ENCODE measurements around the gene MAGEB17. TPM values are rescaled to one million over a fixed set of nuclear protein-coding genes. Genes with fewer than 3 reads are reported as not detected.
A peak's percentile ranks its signal among the peaks of the same experiment; 100 is the strongest.

MAGEB17 gene
- total and polyA plus RNA-seq, 2 experiments from 2014 or later, result 0.14 to 0.42 TPM

DNA sequence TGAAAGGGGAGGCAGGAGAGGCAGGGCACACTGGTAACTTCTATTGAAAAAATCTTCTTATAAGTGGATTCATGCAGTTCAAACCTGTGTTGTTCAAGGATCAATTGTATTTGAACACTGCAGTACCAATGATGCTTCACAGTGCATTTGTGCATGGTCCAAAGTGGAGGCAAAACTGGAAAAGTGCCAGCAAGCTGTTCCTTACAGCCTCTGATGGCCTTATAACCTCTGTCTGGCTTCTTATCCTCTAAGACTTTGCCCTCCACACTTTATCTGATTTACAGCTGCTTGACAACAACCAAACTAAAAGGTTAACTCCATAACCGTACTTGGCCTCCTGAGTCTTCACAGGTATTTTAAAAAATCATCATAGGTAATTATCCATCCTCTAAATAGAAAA, 40.4 kb downstream of the MAGEB17 start:
- Histone ChIP-seq H3K27me3 (ENCODE audit: insufficient read depth) (no peaks in the 10 kb centered on the region), H2AFZ (no peak overlapping the region), H3K36me3 (ENCODE audit: insufficient read depth) (no peaks in the 10 kb centered on the region), H3K4me1 (ENCODE audit: insufficient read depth) (peaks cover 16% of the 10 kb centered on the region), H3K27ac (ENCODE audit: low read depth) (no peak overlapping the region), H4K20me1 (replicated peaks; ENCODE audit: insufficient read depth) (no peaks in the 10 kb centered on the region), H3F3A (replicated peaks; ENCODE audit: low read depth) (no peaks in the 10 kb centered on the region), H3K9me2 (ENCODE audit: insufficient read depth) (no peaks in the 10 kb centered on the region), H3K4me3 (no peak overlapping the region), H3K4me2 (no peak overlapping the region), H3K79me2 (replicated peaks; ENCODE audit: insufficient read depth) (no peaks in the 10 kb centered on the region)
- Mint-ChIP-seq H3K4me1 (peaks cover 14% of the 10 kb centered on the region; the same call in 2 of the 3 replicates), H3K36me3 (ENCODE audit: low read depth) (peaks cover 4% of the 10 kb centered on the region; the same call in 1 of the 3 replicates), H3K4me3 (no peak overlapping the region), H3K27ac (no peak overlapping the region), H3K9me3 (no peaks in the 10 kb centered on the region; the same call in 2 of the 3 replicates), H3K27me3 (ENCODE audit: insufficient read depth, low read depth, poor library complexity) (no peaks in the 10 kb centered on the region)
- no peak for TF ChIP-seq POLR2AphosphoS5 (IDR thresholded peaks at IDR 0.05; ENCODE audit: low read depth)
- TF ChIP-seq NANOG (IDR thresholded peaks at IDR 0.05; ENCODE audit: borderline replicate concordance), result no peak
- no peak for TF ChIP-seq CTCF (conservative IDR thresholded peaks at IDR 0.05; ENCODE audit: low read depth in 2 of 2)
- TF ChIP-seq ZNF114 (CRISPR knock-in tag; IDR thresholded peaks at IDR 0.05), result no peak
- TF ChIP-seq REST (IDR thresholded peaks at IDR 0.05; ENCODE audit: unreplicated experiment), result no peak
- TF ChIP-seq CREB1 (CRISPR knock-in tag; IDR thresholded peaks at IDR 0.05; ENCODE audit: low read depth), result no peak
- TF ChIP-seq STAT1 (IDR thresholded peaks at IDR 0.05; ENCODE audit: unreplicated experiment), result no peak
- no peak for DNase-seq (ENCODE audit: low spot score)
- no peak for ATAC-seq

GRCh38 chrX:16208601-16209000, 41.3 kb downstream of the MAGEB17 start:
- TF ChIP-seq CTCF (conservative IDR thresholded peaks at IDR 0.05; ENCODE audit: low read depth in 2 of 2) (no peak), EZH2 (IDR thresholded peaks at IDR 0.05; ENCODE audit: low read depth, unreplicated experiment) (no peak), EZH2phosphoT487 (IDR thresholded peaks at IDR 0.05; ENCODE audit: unreplicated experiment) (no peak), STAT1 (IDR thresholded peaks at IDR 0.05; ENCODE audit: unreplicated experiment) (no peak), ZNF331 (CRISPR knock-in tag; IDR thresholded peaks at IDR 0.05; ENCODE audit: low read depth) (no peak), ETS1 (IDR thresholded peaks at IDR 0.05) (no peak), REST (IDR thresholded peaks at IDR 0.05; ENCODE audit: unreplicated experiment) (no peak), JUNB (IDR thresholded peaks at IDR 0.05; ENCODE audit: unreplicated experiment) (no peak), ZNF114 (CRISPR knock-in tag; IDR thresholded peaks at IDR 0.05) (no peak), CREB1 (CRISPR knock-in tag; IDR thresholded peaks at IDR 0.05; ENCODE audit: low read depth) (no peak)
- Mint-ChIP-seq H3K4me1 (peaks cover 17% of the 10 kb centered on the region), H3K36me3 (ENCODE audit: low read depth) (peaks cover 4% of the 10 kb centered on the region; the same call in 2 of the 3 replicates), H3K4me3 (no peak overlapping the region), H3K27me3 (ENCODE audit: insufficient read depth, low read depth, poor library complexity) (peaks cover 1% of the 10 kb centered on the region), H3K9me3 (no peaks in the 10 kb centered on the region; the same call in 2 of the 3 replicates), H3K27ac (no peak overlapping the region)
- no peak overlapping the region for H3K4me3 ChIP-seq
- no peaks in the 10 kb centered on the region for H3K27me3 ChIP-seq (ENCODE audit: insufficient read depth)
- H3K36me3 ChIP-seq (ENCODE audit: insufficient read depth), result no peaks in the 10 kb centered on the region
- DNase-seq (ENCODE audit: low spot score) (peak; percentile 4), ATAC-seq (no peak)
- no peak overlapping the region for H2AFZ ChIP-seq
- no peaks in the 10 kb centered on the region for H3K9me2 ChIP-seq (ENCODE audit: insufficient read depth)
- H3K4me1 ChIP-seq (ENCODE audit: insufficient read depth), result peaks cover 16% of the 10 kb centered on the region
- no peaks in the 10 kb centered on the region for H3F3A ChIP-seq (replicated peaks; ENCODE audit: low read depth)
- no peaks in the 10 kb centered on the region for H3K79me2 ChIP-seq (replicated peaks; ENCODE audit: insufficient read depth)
- no peak overlapping the region for H3K4me2 ChIP-seq
- H3K27ac ChIP-seq (ENCODE audit: low read depth), result no peak overlapping the region
- no peaks in the 10 kb centered on the region for H4K20me1 ChIP-seq (replicated peaks; ENCODE audit: insufficient read depth)
